Colonic mucosa (tissue), 4 donors: ENCODE data around the gene RGS17. TPM values are rescaled to one million over a fixed set of nuclear protein-coding genes. Genes with fewer than 3 reads are reported as not detected.

Source experiments
- DNase-seq: peaks from one replicate; pipeline ENCODE4 v3.0.0-alpha.2; 2020
- H3K27ac ChIP-seq: fragments of 200-600 bp; one replicate; pipeline ENCODE4 v1.8.0; 2021
- H3K27me3 ChIP-seq: fragments of 200-600 bp; one replicate; pipeline ENCODE4 v1.8.0; 2021
- H3K36me3 ChIP-seq: fragments of 200-600 bp; one replicate; pipeline ENCODE4 v1.8.0; 2021
- H3K4me1 ChIP-seq: fragments of 200-600 bp; one replicate; pipeline ENCODE4 v1.8.0; 2021; ENCODE audit warnings: mild to moderate bottlenecking
- H3K4me3 ChIP-seq: fragments of 200-600 bp; one replicate; pipeline ENCODE4 v1.8.0; 2021
- H3K9ac ChIP-seq, 2 donors: one replicate each; pipeline ENCODE4 v1.7.0; 2013; ENCODE audit warnings: control low read depth in 2 of 2, low read depth in 2 of 2, low read length in 2 of 2
- H3K9me3 ChIP-seq: fragments of 200-600 bp; one replicate; pipeline ENCODE4 v1.8.0; 2021
- CTCF ChIP-seq: fragments of 200-600 bp; IDR thresholded peaks from one replicate; pipeline ENCODE4 v1.8.0; 2022; ENCODE audit warnings: antibody characterized with exemption, mild to moderate bottlenecking
- intact Hi-C: fragments of 100-400 bp; cut with DNase I; formaldehyde crosslinking; loops from one replicate; pipeline ENCODE4 v1.14.1; 2022
- total RNA-seq, 2 donors: library from RNA; stranded (reverse); fragmentation: NEBNext Ultra II Directional in 1 of 2; extraction: Animal tissue kit (Norgen Biotek cat#: 25700) in 1 of 2; gene quantifications; one replicate each; pipeline ENCODE4 v1.2.1, GENCODE V29; 2021
- donor health status: healthy.
- donor health status: DM: no; HTN: no; CAD: no.
- donor health status: DM: no; HTN: no; CAD: no.

Gene RGS17
- total RNA-seq, 2 donors from 2014 or later, result 0.25 to 0.53 TPM

- TF ChIP-seq CTCF, result no peak
- Histone ChIP-seq H3K27ac (no peak overlapping the region), H3K27me3 (no peaks in the 10 kb centered on the region), H3K9me3 (no peaks in the 10 kb centered on the region), H3K9ac (no peak overlapping the region), H3K4me3 (no peak overlapping the region), H3K4me1 (no peaks in the 10 kb centered on the region), H3K36me3 (no peaks in the 10 kb centered on the region)
- intact Hi-C loops, result no loop called here
- DNase-seq, result no peak
These were observed 72.2 kb downstream of the RGS17 start for GRCh38 chr6:153058909-153059308.

GRCh38 chr6:153058291-153058690 is 72.8 kb downstream of the RGS17 start:
- Histone ChIP-seq H3K27me3 (no peaks in the 10 kb centered on the region), H3K4me3 (no peak overlapping the region), H3K27ac (no peak overlapping the region), H3K9ac (no peak overlapping the region), H3K36me3 (no peaks in the 10 kb centered on the region), H3K9me3 (no peaks in the 10 kb centered on the region), H3K4me1 (no peaks in the 10 kb centered on the region)
- no peak for TF ChIP-seq CTCF
- intact Hi-C loops, result no loop called here
- no peak for DNase-seq

DNA sequence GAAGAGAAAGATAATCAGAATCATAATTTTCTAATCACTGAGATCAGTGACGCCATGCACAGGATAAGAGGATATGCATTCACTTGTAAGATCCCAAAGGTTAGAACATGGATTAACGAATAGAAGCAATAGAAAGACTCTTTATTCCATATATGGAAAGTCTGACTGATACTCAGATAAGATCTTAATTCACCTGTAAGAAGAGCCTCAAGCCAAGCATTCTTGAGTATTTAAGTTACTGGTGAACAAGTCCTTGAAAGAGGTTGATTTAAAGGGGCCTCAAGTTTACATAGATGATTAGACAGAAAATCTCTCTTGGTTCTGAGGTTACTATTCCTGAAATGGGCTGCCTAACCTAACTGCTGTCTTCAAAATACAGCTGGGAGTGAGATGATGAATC is 74.8 kb downstream of the RGS17 start:
- no peaks in the 10 kb centered on the region for H3K36me3 ChIP-seq
- H3K4me1 ChIP-seq, result no peaks in the 10 kb centered on the region
- no peaks in the 10 kb centered on the region for H3K27me3 ChIP-seq
- no peak overlapping the region for H3K27ac ChIP-seq
- intact Hi-C loops, result no loop called here
- no peaks in the 10 kb centered on the region for H3K9me3 ChIP-seq
- no peak for TF ChIP-seq CTCF
- no peak overlapping the region for H3K9ac ChIP-seq
- H3K4me3 ChIP-seq, result no peak overlapping the region
- DNase-seq, result no peak

DNA sequence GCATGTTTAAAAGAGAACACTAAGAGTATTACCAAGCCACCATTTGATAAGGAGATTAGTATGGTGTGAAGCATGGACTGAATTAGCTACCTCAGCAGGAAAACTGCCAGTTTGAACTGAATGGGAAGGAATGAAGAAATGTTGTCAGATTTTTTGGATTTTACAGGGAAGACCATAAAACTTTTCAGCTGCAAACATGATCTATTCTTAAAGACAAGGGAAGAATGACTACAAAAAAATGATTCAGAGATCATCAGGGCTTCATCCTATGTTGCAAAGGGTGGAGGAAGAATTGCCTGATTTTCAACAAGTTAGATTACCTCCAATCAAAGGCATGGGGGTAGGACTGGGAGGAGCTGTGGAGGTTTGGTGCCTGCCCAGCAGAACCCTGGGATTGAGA is 79.3 kb downstream of the RGS17 start:
- Histone ChIP-seq H3K4me1 (no peaks in the 10 kb centered on the region), H3K4me3 (no peak overlapping the region), H3K27ac (no peak overlapping the region), H3K27me3 (no peaks in the 10 kb centered on the region), H3K9me3 (no peaks in the 10 kb centered on the region), H3K9ac (no peak overlapping the region), H3K36me3 (no peaks in the 10 kb centered on the region)
- TF ChIP-seq CTCF, result no peak
- no peak for DNase-seq
- intact Hi-C loops, result no loop called here

- DNase-seq, result no peak
- Histone ChIP-seq H3K4me1 (no peaks in the 10 kb centered on the region), H3K27me3 (no peaks in the 10 kb centered on the region), H3K9ac (no peak overlapping the region), H3K9me3 (no peaks in the 10 kb centered on the region), H3K36me3 (no peaks in the 10 kb centered on the region), H3K27ac (no peak overlapping the region), H3K4me3 (no peak overlapping the region)
- intact Hi-C loops, result loop anchor here (2.0 kb wide), 1 partner anchor 32 kb away; no protein-coding TSS in a partner anchor
- TF ChIP-seq CTCF, result no peak
These were observed 82.5 kb downstream of the RGS17 start for GRCh38 chr6:153048631-153049030.

DNA sequence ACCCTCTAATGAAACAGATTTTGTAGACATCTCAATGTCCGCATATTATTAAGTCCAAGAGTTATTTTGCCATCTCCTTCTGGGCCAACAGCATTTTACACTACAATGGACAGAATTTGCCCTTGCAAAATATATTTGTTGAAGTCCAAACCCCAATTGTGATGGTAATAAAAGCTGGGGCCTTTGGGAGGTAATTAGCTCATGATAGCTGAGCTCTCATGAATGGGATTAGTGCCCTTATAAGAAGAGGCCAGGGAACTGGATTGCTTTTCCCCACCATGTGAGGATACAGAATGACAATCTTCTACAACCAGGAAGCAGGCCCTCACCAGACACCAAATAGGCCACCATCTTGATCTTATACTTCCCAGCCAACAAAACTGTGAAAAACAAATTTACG is 83.7 kb downstream of the RGS17 start:
- no peak overlapping the region for H3K4me3 ChIP-seq
- no peak overlapping the region for H3K9ac ChIP-seq
- intact Hi-C loops, result no loop called here
- H3K27ac ChIP-seq, result no peak overlapping the region
- no peaks in the 10 kb centered on the region for H3K4me1 ChIP-seq
- no peak for TF ChIP-seq CTCF
- no peak for DNase-seq
- H3K36me3 ChIP-seq, result no peaks in the 10 kb centered on the region
- no peaks in the 10 kb centered on the region for H3K27me3 ChIP-seq
- H3K9me3 ChIP-seq, result no peaks in the 10 kb centered on the region
